OCI-LY3 (cell line): ENCODE data around the gene LYPD6.

ENCODE experiments used
- CTCF ChIP-seq: fragments of 200-600, 300-600 bp; sonication (generic); IDR thresholded peaks from 2 replicates; pipeline ENCODE4 v1.5.1; 2014; ENCODE audit warnings: antibody characterized with exemption, low read length, low read depth
- EZH2phosphoT487 ChIP-seq: fragments of 200-600 bp; shearing (Covaris generic); IDR thresholded peaks from 2 replicates; pipeline ENCODE4 v1.6.1; 2018; ENCODE audit warnings: antibody characterized with exemption, mixed run types, low read depth

GRCh38 chr2:149355716-149356422, 25.5 kb downstream of the LYPD6 start:
- TF ChIP-seq CTCF (no peak), EZH2phosphoT487 (no peak)
